Esophagus mucosa (tissue), 1 donor: ENCODE results near the gene JARID2. TPM values are rescaled to one million over a fixed set of nuclear protein-coding genes. Genes with fewer than 3 reads are reported as not detected.
"Not testable (repeated sequence)": the region's sequence is repeated elsewhere in the genome, so short reads cannot be mapped to it uniquely, and the experiment has no call there.

ENCODE experiments used
- ATAC-seq: fragments of 200-7000 bp; cut with Tn5 transposase; one replicate; pipeline ENCODE4 v1.9.1; 2020
- total RNA-seq: library from RNA; stranded (reverse); gene quantifications from one replicate; pipeline ENCODE4 v1.2.4, GENCODE V29; 2023
- donor health status: DM: yes; HTN: yes; CAD: no.

JARID2 gene
- total RNA-seq, 1 donor from 2014 or later: 22.1 TPM

- ATAC-seq: no peak
Measured at GRCh38 chr6:15404685-15404980, 158.8 kb downstream of the JARID2 start.

DNA sequence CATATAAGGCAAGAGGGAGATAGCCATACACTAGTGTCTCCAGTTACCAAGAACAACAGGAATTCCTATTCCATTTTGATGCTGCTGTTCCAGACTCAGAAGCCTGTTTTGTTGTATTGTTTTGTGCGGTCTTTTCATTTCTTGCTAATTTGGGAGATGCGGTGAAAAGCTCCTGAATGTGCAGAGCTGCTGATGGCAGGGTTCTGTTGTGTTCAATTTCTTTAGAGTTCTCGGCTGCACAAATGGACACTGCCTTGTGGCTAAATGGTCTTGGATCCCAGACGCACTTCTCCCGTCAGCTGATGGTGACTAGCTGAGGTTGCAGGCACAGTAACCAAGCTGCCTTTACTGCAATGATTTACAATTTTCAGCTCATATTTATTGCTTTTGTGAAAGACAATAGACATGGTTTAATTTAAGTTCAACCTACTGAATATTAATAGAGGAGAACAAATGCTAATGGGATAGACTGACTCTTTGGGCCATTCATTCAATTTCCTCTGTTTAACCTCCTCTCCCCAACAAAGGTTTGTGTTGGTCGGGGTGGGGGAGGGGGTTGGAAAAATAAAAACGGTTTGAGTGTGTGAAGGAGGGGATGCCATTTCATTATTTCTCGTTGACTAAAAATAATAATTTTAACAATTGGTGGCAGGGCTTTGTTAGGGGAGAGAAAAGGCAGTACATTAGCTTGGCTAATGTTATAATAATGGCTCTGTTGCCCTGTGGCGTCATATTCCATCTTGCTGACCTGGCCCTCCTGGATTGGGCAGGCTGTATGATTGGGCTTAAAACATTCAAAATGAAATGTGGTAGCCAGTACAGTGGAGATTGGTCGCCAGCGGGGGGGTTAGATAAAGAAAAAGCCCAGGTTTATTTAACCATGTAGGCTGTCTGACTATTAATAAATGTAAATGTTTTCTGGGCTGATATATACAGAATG lies 159.5 kb downstream of the JARID2 start:
- ATAC-seq: no peak

- no peak for ATAC-seq
Measured at GRCh38 chr6:15406452-15406851, 160.6 kb downstream of the JARID2 start.

DNA sequence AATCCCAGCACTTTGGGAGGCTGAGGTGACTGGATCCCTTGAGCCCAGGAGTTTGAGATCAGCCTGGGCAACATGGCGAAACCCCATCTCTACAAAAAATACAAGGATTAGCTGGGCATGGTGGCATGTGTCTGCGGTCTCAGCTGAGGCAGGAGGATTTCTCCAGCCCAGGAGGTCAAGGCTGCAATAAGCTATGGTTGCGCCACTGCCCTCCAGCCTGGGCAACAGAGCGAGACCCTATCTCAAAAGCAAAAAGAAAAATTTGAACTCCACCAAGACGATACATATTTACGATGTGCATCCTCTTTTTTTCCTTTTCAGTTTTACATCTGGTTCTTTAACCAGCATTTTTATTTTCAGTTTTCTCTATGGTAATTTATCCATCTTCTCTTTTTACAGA lies 162.1 kb downstream of the JARID2 start:
- no peak for ATAC-seq

- ATAC-seq: no peak
Measured at GRCh38 chr6:15408758-15409157, 162.9 kb downstream of the JARID2 start.

DNA sequence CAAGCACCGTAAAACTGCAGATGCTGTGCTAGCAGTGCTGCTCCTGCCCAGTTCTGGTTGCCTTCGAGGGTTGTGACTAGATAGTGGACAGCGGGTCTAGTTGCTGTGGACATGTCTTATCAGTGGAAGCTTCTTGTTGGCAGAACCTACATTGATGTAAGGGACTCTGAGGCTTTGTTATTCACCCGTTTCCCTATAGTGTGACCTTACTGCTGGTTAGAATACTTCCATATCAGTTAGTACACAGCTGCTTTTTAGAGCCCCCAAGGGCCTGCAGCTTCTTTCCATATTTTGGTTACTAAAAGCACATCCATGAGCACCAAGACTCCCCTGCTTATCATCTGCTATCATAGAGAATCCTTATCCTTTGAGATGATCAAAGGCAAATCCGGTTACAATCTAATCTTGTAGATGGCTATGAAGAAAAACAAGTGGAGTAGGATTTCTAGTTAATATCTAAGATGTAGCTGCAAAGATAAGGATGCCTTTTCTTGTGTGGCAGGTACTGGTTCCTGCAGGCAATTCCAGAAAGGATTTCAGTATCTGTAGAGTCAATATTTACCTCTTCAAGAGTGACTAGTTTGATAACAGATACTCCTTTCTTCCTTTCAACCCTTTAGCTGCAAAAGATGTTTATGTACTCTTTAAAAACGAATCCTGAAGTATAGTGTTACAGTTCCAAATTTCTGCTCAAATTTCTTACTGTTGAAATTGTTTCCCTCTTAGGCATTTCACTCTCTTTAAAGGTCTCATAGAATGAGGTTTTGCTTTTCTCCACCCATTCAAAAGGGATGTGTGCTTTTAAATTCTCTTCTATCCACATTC lies 163.6 kb downstream of the JARID2 start:
- no peak for ATAC-seq

DNA sequence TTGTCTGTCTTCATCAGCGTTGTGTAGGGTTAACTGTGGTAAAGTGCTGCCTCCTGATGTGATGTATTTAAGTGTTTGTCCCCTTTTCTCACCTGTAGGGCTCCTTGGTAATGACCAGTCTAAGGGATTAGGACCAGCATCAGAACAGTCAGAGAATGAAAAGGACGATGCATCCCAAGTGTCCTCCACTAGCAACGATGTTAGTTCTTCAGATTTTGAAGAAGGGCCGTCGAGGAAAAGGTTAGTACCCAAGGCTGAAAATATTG lies 164.2 kb downstream of the JARID2 start:
- no peak for ATAC-seq

DNA sequence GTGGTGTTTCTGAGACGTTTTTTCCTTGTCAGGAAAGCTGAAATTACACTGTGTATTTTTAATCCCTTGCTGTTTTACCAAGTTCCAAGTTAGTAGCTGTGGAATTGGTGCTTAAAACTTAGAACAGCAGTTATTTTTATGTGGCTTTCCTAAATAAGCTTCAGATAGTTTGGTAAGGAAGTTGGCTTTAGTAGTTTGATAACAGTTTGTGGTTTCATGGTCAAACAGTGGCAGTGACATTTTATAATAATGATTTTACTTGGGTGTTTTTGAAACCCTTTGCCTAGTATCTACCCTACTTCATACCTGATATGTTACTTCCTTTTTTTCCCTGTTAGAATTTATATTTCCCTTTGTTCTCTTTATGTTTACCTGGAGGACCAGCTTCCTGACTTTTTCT lies 164.9 kb downstream of the JARID2 start:
- no peak for ATAC-seq

DNA sequence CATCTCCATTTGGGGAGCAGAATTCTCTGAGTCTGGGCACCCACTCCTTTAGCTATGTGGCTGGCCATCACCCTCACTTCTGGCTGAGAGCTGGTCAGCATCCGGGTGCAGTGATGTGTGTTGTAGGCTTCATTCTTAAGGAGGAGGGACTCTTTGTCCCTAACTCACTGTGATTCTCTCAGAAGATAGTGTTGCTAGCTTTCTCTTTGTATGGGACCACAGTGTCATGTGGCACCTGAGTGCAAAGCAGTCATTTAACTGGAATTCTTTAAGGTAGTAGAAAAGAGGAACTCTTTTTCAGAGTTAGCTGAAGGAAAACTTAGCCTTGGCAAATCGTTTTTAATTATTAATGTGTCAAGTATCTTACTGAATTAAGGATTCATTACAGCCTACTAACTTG lies 165.9 kb downstream of the JARID2 start:
- ATAC-seq: no peak

DNA sequence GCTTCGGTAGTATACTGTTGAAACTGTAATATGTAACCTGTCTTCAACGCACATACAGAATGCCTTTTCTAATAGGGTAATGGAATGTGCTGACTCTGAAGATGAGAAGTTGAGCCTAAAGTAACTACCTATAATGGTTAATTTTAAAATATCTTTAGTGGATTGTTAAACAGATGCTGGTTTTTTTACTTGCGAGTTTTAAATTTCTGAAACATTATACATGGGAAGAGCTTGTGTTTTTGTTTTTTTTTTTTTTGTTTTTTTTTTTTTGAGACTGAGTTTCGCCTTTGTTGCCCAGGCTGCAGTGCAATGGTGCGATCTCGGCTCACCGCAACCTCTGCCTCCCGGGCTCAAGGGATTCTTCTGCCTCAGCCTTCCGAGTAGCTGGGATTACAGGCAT lies 166.9 kb downstream of the JARID2 start:
- no peak for ATAC-seq

- peak; percentile 57 for ATAC-seq
Measured at GRCh38 chr6:15413466-15414234, 167.8 kb downstream of the JARID2 start.

DNA sequence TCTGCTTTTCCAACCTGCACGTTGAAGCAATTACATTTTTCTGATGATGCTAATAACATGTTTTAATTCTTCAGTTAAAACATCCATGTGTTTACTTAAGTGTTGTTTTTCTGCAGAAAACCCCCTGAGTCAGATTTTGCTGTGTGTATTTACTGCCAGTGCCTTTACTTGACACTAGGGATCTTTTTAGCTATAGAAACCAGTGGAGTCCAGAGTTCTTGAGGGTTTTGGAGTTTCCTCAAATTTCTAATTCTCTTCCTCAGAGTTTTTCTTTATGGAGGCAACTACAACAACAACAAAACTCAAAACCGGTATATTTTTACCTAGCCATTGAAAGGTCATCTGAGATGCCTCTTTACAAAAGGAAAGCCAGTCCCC lies 168.4 kb downstream of the JARID2 start:
- ATAC-seq: no peak

DNA sequence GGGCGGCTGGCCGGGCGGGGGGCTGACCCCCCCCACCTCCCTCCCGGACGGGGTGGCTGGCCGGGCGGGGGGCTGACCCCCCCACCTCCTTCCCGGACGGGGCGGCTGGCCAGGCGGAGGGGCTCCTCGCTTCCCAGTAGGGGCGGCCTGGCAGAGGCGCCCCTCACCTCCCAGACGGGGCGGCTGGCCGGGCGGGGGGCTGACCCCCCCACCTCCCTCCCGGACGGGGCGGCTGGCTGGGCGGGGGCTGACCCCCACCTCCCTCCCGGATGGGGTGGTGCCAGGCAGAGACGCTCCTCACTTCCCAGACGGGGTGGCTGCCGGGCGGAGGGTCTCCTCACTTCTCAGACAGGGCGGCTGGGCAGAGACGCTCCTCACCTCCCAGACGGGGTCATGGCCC lies 169.8 kb downstream of the JARID2 start:
- ATAC-seq: not testable (repeated sequence)

DNA sequence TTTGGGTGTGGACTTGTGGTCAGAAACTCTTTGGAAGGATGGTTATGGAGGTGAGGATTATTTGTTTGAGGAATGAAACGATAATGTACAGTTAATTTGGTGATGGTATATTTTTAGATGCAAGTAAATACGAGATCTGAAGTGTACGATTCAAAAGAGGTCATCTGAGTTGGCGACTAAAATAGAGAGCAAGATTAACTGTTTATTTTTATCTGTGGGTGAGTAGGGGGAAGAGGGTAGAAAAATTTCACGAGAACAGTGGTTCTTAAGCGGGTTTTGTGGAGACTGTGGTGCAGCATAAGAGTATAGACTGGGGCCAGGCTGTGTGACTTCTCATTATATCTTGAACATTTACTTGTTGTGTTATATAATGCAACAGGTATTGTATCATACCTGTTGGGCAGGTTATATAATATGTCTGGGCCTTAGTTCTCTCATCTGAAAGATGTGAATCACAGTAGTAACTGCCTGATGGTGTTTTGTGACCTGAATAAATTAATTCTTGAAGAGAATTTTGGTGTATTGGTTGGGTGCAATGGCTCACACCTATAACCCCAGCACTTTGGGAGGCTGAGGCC lies 171.2 kb downstream of the JARID2 start:
- ATAC-seq: peak; percentile 83

GRCh38 chr6:15417811-15418210 lies 171.9 kb downstream of the JARID2 start:
- ATAC-seq: peak; percentile 72

- ATAC-seq: no peak
Measured at GRCh38 chr6:15419493-15419892, 173.6 kb downstream of the JARID2 start.

DNA sequence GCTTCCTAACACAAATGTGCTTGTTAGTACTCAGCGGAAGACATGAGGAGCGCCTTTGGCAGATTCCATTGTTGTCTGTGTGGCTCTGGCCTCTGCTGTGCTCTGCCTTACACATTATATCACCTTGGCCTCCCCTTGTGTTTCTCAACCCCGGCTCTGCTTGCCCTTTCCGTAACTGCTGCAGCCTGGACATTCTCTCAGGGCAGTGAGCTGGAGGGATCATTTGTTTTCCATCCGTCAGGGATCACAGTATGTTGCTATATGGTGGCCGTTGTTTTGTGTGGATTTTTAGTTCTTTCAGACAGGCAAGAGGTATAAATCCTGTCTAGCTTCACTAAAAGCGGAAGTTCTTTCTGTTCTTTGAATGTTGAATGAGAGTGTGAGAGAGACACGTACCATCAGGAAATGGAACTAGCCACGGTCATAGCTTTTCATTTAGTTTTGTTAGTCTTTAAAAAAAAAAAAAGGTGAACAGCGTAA lies 175.1 kb downstream of the JARID2 start:
- ATAC-seq: no peak

DNA sequence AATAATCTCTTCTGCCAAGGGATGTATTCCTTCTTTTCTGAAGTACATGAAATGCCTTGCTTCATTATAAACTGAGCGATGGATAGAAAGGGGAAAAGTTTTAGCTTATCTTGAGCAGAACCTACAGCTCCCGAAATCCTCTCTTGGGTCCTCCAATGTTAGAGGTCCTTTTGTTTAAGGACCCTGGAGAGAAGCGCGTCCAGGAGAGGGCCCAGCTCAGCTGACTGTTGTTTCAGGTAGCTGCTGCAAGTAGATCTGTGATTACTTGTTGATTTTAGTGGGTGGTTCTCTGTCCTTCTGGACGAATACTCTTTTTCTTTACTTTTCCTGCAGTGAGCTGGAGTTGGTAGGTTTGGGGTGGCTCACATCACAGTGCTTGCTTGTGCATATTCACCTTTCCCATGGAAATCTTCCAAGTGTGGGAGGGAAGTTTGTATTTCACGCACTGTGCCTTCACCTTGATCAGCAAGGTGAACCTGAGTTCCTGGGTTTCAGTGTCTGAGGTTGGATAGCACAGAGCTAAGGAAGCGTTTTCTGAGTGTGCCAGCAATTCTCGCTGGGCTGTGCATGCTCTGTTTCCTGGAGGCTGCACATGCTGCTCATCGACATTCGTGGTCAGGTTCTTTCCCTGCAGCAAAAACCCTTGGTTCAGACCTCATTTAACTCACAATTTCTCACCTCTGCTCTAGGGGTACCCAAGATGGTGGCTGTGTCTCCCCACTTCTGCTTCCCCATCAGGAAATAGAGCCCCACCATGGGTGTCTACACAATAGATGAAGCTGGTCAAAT lies 176.3 kb downstream of the JARID2 start:
- ATAC-seq: peak; percentile 66

- ATAC-seq: peak; percentile 73
Measured at GRCh38 chr6:15423286-15423993, 177.6 kb downstream of the JARID2 start.

DNA sequence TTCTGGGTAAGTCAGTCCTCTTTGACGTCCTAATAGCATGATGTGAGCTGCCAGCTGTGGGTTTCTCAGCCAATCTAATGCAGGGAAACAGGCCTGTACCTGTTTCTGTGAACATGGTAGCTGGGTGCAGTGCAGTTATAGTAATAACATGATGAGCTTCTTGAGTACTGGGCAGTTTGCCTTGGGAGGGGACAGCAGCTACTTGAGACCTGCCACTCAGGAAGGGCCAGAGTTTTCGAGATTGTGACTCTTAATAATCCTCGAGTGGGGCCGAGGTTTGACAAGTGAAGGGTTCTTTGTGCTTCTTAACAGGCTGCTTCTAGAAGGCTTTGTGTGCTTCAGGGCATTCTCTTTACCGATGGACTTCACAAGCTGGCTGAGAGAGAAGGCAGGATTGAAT lies 180.1 kb downstream of the JARID2 start:
- no peak for ATAC-seq

- no peak for ATAC-seq
Measured at GRCh38 chr6:15426395-15426794, 180.5 kb downstream of the JARID2 start.
